DND-41 (cell line): Measurements from ENCODE around the gene PTPRG.

Source experiments
- CTCF ChIP-seq: IDR thresholded peaks from 2 replicates; pipeline ENCODE4 v1.5.1; 2012; ENCODE audit warnings: borderline replicate concordance, low read length, moderate library complexity, mild to moderate bottlenecking; ENCODE audit not compliant: poor library complexity, severe bottlenecking; ENCODE audit errors: extremely low read depth
- EZH2 ChIP-seq: IDR thresholded peaks from 3 replicates; pipeline ENCODE4 v1.6.1; 2012; ENCODE audit warnings: borderline replicate concordance, low read depth, mild to moderate bottlenecking, moderate library complexity, low read length, inconsistent platforms; ENCODE audit not compliant: severe bottlenecking

GRCh38 chr3:62164196-62164595 is 602.8 kb downstream of the PTPRG start:
- TF ChIP-seq CTCF: no peak
- no peak for TF ChIP-seq EZH2
